Activated T-helper 1 cell treated with Interleukin-2 at 50 U/mL for 16 hours (primary cell): Measurements from ENCODE around the gene VEPH1.

Experiments used
- DNase-seq: peaks from one replicate; pipeline ENCODE4 v3.0.0-alpha.2; 2020; ENCODE audit warnings: low read depth

VEPH1 gene

GRCh38 chr3:157301755-157302154 is 201.5 kb downstream of the VEPH1 start:
- no peak for DNase-seq

GRCh38 chr3:157300981-157301663 is 202.1 kb downstream of the VEPH1 start:
- DNase-seq, result no peak

- DNase-seq, result no peak
These were observed 203.1 kb downstream of the VEPH1 start for GRCh38 chr3:157300094-157300493.

GRCh38 chr3:157297328-157297915 is 205.8 kb downstream of the VEPH1 start:
- DNase-seq, result no peak

- no peak for DNase-seq
These were observed 208.3 kb downstream of the VEPH1 start for GRCh38 chr3:157294953-157295352.

- no peak for DNase-seq
These were observed 208.7 kb downstream of the VEPH1 start for GRCh38 chr3:157294491-157294890.

GRCh38 chr3:157290766-157291165 is 212.4 kb downstream of the VEPH1 start:
- no peak for DNase-seq

- DNase-seq, result no peak
These were observed 217.2 kb downstream of the VEPH1 start for GRCh38 chr3:157285966-157286365.

- DNase-seq, result no peak
These were observed 218.1 kb downstream of the VEPH1 start for GRCh38 chr3:157285141-157285540.

- DNase-seq, result no peak
These were observed 218.5 kb downstream of the VEPH1 start for GRCh38 chr3:157284688-157285087.

GRCh38 chr3:157282261-157283191 is 220.7 kb downstream of the VEPH1 start:
- DNase-seq, result no peak

GRCh38 chr3:157280786-157281185 is 222.4 kb downstream of the VEPH1 start:
- DNase-seq, result no peak

GRCh38 chr3:157280354-157280753 is 222.9 kb downstream of the VEPH1 start:
- no peak for DNase-seq

GRCh38 chr3:157279237-157279636 is 224.0 kb downstream of the VEPH1 start:
- DNase-seq, result no peak

GRCh38 chr3:157276801-157277200 is 226.4 kb downstream of the VEPH1 start:
- no peak for DNase-seq

- no peak for DNase-seq
These were observed 227.4 kb downstream of the VEPH1 start for GRCh38 chr3:157275832-157276231.

- DNase-seq, result no peak
These were observed 228.5 kb downstream of the VEPH1 start for GRCh38 chr3:157274644-157275137.

- no peak for DNase-seq
These were observed 231.8 kb downstream of the VEPH1 start for GRCh38 chr3:157271283-157271882.

GRCh38 chr3:157268026-157268425 is 235.2 kb downstream of the VEPH1 start:
- DNase-seq, result no peak

GRCh38 chr3:157265931-157266330 is 237.3 kb downstream of the VEPH1 start:
- no peak for DNase-seq

- DNase-seq, result no peak
These were observed 240.2 kb downstream of the VEPH1 start for GRCh38 chr3:157263027-157263426.

- no peak for DNase-seq
These were observed 242.2 kb downstream of the VEPH1 start for GRCh38 chr3:157261000-157261399.
